Hepatocyte (in vitro differentiated cells): ENCODE results near the gene NETO1. TPM values are rescaled to one million over a fixed set of nuclear protein-coding genes. Genes with fewer than 3 reads are reported as not detected.

Experiments
- DNase-seq: peaks from one replicate; pipeline ENCODE4 v3.0.0-alpha.2; 2016; ENCODE audit warnings: low spot score
- H2AFZ ChIP-seq: fragments of 200-600 bp; sonication (generic); 2 replicates; pipeline ENCODE4 v1.6.0; 2016; ENCODE audit warnings: antibody characterized with exemption, mild to moderate bottlenecking
- H3K27ac ChIP-seq: fragments of 200-600 bp; sonication (generic); 2 replicates; pipeline ENCODE4 v1.5.1; 2016; ENCODE audit warnings: mild to moderate bottlenecking
- H3K27me3 ChIP-seq: fragments of 200-600 bp; sonication (generic); 2 replicates; pipeline ENCODE4 v1.6.1; 2016
- H3K36me3 ChIP-seq: fragments of 200-600 bp; sonication (generic); replicated peaks from 2 replicates; pipeline ENCODE4 v1.5.1; 2016; ENCODE audit warnings: low read depth; ENCODE audit not compliant: insufficient read depth
- H3K4me1 ChIP-seq: fragments of 200-600 bp; sonication (generic); 2 replicates; pipeline ENCODE4 v1.5.1; 2016; ENCODE audit warnings: mild to moderate bottlenecking, moderate library complexity; ENCODE audit not compliant: insufficient read depth
- H3K4me2 ChIP-seq: fragments of 200-600 bp; sonication (generic); 2 replicates; pipeline ENCODE4 v1.6.0; 2016
- H3K4me3 ChIP-seq: fragments of 200-600 bp; sonication (generic); 2 replicates; pipeline ENCODE4 v1.5.1; 2016; ENCODE audit warnings: mild to moderate bottlenecking
- H3K79me2 ChIP-seq: fragments of 200-600 bp; sonication (generic); 2 replicates; pipeline ENCODE4 v1.6.0; 2017; ENCODE audit warnings: mild to moderate bottlenecking
- H3K9me2 ChIP-seq: fragments of 200-600 bp; sonication (generic); replicated peaks from 2 replicates; pipeline ENCODE4 v1.6.0; 2017; ENCODE audit warnings: mild to moderate bottlenecking; ENCODE audit not compliant: insufficient read depth
- H3K9me3 ChIP-seq: fragments of 200-600 bp; sonication (generic); 2 replicates; pipeline ENCODE4 v1.5.1; 2016; ENCODE audit warnings: low read depth, mild to moderate bottlenecking
- H4K20me1 ChIP-seq: fragments of 200-600 bp; sonication (generic); 2 replicates; pipeline ENCODE4 v1.6.0; 2016; ENCODE audit warnings: mild to moderate bottlenecking; ENCODE audit not compliant: insufficient read depth, poor library complexity, severe bottlenecking
- CTCF ChIP-seq: fragments of 200-600 bp; sonication (generic); IDR thresholded peaks from 2 replicates; pipeline ENCODE4 v1.5.1; 2016; ENCODE audit warnings: antibody characterized with exemption, mild to moderate bottlenecking; ENCODE audit not compliant: poor library complexity
- EZH2 ChIP-seq: fragments of 200-600 bp; sonication (generic); IDR thresholded peaks from 2 replicates; pipeline ENCODE4 v1.6.1; 2016; ENCODE audit warnings: antibody characterized with exemption, mild to moderate bottlenecking, borderline replicate concordance
- EZH2phosphoT487 ChIP-seq: fragments of 200-600 bp; sonication (generic); IDR thresholded peaks from one replicate; pipeline ENCODE4 v1.6.1; 2018; ENCODE audit warnings: antibody characterized with exemption, mild to moderate bottlenecking, low read depth, moderate library complexity; ENCODE audit not compliant: unreplicated experiment, severe bottlenecking
- WGBS: methylation state at CpG from one replicate; pipeline ENCODE4 v1.1.6; 2016; ENCODE audit warnings: low lambda C conversion rate; ENCODE audit errors: missing lambda C conversion rate; 5-methylcytosine and 5-hydroxymethylcytosine counted together
- polyA plus RNA-seq: library from polyadenylated mRNA; unstranded; fragments of >200 nt; fragmentation: Nextera tagmentation; extraction: Ambion mirVana; gene quantifications from 2 replicates; pipeline ENCODE4 v1.2.1, GENCODE V29; 2016
- total RNA-seq: library from RNA; depleted of rRNA; stranded (reverse); fragments of >200 nt; gene quantifications from 2 replicates; pipeline ENCODE4 v1.2.3, GENCODE V29; 2014

Gene NETO1
- total and polyA plus RNA-seq, 2 experiments from 2014 or later = not detected

- Histone ChIP-seq H3K9me3 (no peaks in the 10 kb centered on the region), H4K20me1 (no peaks in the 10 kb centered on the region), H3K36me3 (no peaks in the 10 kb centered on the region), H3K27ac (no peak overlapping the region), H3K4me3 (no peak overlapping the region), H3K4me1 (no peaks in the 10 kb centered on the region), H3K9me2 (no peaks in the 10 kb centered on the region), H3K27me3 (no peaks in the 10 kb centered on the region), H2AFZ (no peak overlapping the region), H3K79me2 (no peaks in the 10 kb centered on the region), H3K4me2 (no peak overlapping the region)
- DNase-seq = no peak
- no peak for TF ChIP-seq CTCF
- no peak for TF ChIP-seq EZH2phosphoT487
- TF ChIP-seq EZH2 = no peak
- WGBS = 84% methylated on average over 8 of the region's 8 CpGs
Measured at GRCh38 chr18:72823345-72823744, 44.4 kb downstream of the NETO1 start.

- no peaks in the 10 kb centered on the region for H3K9me3 ChIP-seq
- H3K4me3 ChIP-seq = no peak overlapping the region
- no peaks in the 10 kb centered on the region for H3K4me1 ChIP-seq
- no peaks in the 10 kb centered on the region for H3K36me3 ChIP-seq
- H3K79me2 ChIP-seq = no peaks in the 10 kb centered on the region
- no peaks in the 10 kb centered on the region for H3K27me3 ChIP-seq
- no peak overlapping the region for H2AFZ ChIP-seq
- no peaks in the 10 kb centered on the region for H3K9me2 ChIP-seq
- H3K4me2 ChIP-seq = no peak overlapping the region
- TF ChIP-seq EZH2 (no peak), CTCF (no peak), EZH2phosphoT487 (no peak)
- no peaks in the 10 kb centered on the region for H4K20me1 ChIP-seq
- 75% methylated on average over 13 of the region's 13 CpGs for WGBS
- no peak overlapping the region for H3K27ac ChIP-seq
- DNase-seq = no peak
Measured at GRCh38 chr18:72822202-72822601, 45.6 kb downstream of the NETO1 start.

- Histone ChIP-seq H3K9me2 (no peaks in the 10 kb centered on the region), H3K27ac (no peak overlapping the region), H3K4me3 (no peak overlapping the region), H3K4me1 (no peaks in the 10 kb centered on the region), H3K9me3 (no peaks in the 10 kb centered on the region), H3K79me2 (no peaks in the 10 kb centered on the region), H3K4me2 (no peak overlapping the region), H2AFZ (no peak overlapping the region), H3K27me3 (no peaks in the 10 kb centered on the region), H3K36me3 (no peaks in the 10 kb centered on the region), H4K20me1 (no peaks in the 10 kb centered on the region)
- WGBS = 74% methylated on average over 7 of the region's 7 CpGs
- TF ChIP-seq CTCF (no peak), EZH2 (no peak), EZH2phosphoT487 (no peak)
- no peak for DNase-seq
Measured at GRCh38 chr18:72820571-72820970, 47.2 kb downstream of the NETO1 start.

- Histone ChIP-seq H3K9me3 (no peaks in the 10 kb centered on the region), H3K79me2 (no peaks in the 10 kb centered on the region), H3K36me3 (no peaks in the 10 kb centered on the region), H3K27me3 (no peaks in the 10 kb centered on the region), H3K4me2 (no peak overlapping the region), H3K27ac (no peak overlapping the region), H4K20me1 (no peaks in the 10 kb centered on the region), H3K4me1 (no peaks in the 10 kb centered on the region), H3K9me2 (no peaks in the 10 kb centered on the region), H3K4me3 (no peak overlapping the region), H2AFZ (no peak overlapping the region)
- no peak for TF ChIP-seq EZH2phosphoT487
- TF ChIP-seq CTCF = no peak
- TF ChIP-seq EZH2 = no peak
- no peak for DNase-seq
Measured at GRCh38 chr18:72819050-72819449, 48.7 kb downstream of the NETO1 start.
